Loucy (cell line): Measurements from ENCODE around the gene NAA25.

Experiments
- H2AFZ ChIP-seq: fragments of 200-600 bp; sonication (generic); 2 replicates; pipeline ENCODE4 v1.6.0; 2016; ENCODE audit warnings: antibody characterized with exemption, mild to moderate bottlenecking, low read length, moderate library complexity
- H3F3A ChIP-seq: fragments of 200-600 bp; 2 replicates; pipeline ENCODE4 v1.6.0; 2016; ENCODE audit warnings: antibody characterized with exemption, low read depth, mild to moderate bottlenecking
- H3K27me3 ChIP-seq: fragments of 200-600 bp; sonication (generic); 2 replicates; pipeline ENCODE4 v1.6.1; 2014; ENCODE audit warnings: low read length, mild to moderate bottlenecking; ENCODE audit not compliant: insufficient read depth, poor library complexity, severe bottlenecking
- H3K36me3 ChIP-seq: fragments of 200-600 bp; sonication (generic); 2 replicates; pipeline ENCODE4 v1.6.1; 2016; ENCODE audit warnings: low read length; ENCODE audit not compliant: insufficient read depth
- H3K4me1 ChIP-seq: fragments of 200-600 bp; sonication (generic); 2 replicates; pipeline ENCODE4 v1.5.1; 2014; ENCODE audit warnings: low read length, mild to moderate bottlenecking; ENCODE audit not compliant: insufficient read depth, poor library complexity, severe bottlenecking
- H3K4me2 ChIP-seq: fragments of 200-600 bp; sonication (generic); 2 replicates; pipeline ENCODE4 v1.6.0; 2014; ENCODE audit warnings: antibody characterized with exemption, low read length, low read depth, mild to moderate bottlenecking; ENCODE audit not compliant: poor library complexity, severe bottlenecking
- H3K4me3 ChIP-seq: fragments of 200-600 bp; sonication (generic); 2 replicates; pipeline ENCODE4 v1.5.1; 2014; ENCODE audit warnings: low read length, mild to moderate bottlenecking, mixed read lengths; ENCODE audit not compliant: poor library complexity, severe bottlenecking
- H3K79me2 ChIP-seq: fragments of 200-600 bp; sonication (generic); 2 replicates; pipeline ENCODE4 v1.6.1; 2014; ENCODE audit warnings: low read length; ENCODE audit not compliant: insufficient read depth
- H3K9ac ChIP-seq: fragments of 200-600 bp; sonication (generic); 2 replicates; pipeline ENCODE4 v1.6.0; 2014; ENCODE audit warnings: mild to moderate bottlenecking, low read depth, low read length, moderate library complexity; ENCODE audit not compliant: poor library complexity, severe bottlenecking
- H3K9me2 ChIP-seq: fragments of 200-600 bp; sonication (generic); replicated peaks from 2 replicates; pipeline ENCODE4 v1.6.1; 2016; ENCODE audit warnings: low read depth, low read length, mixed read lengths
- H3K9me3 ChIP-seq: fragments of 200-600 bp; sonication (generic); 2 replicates; pipeline ENCODE4 v1.6.1; 2014; ENCODE audit warnings: mild to moderate bottlenecking, antibody characterized with exemption, low read length, low read depth; ENCODE audit not compliant: insufficient read depth
- H4K20me1 ChIP-seq: fragments of 200-600 bp; sonication (generic); 2 replicates; pipeline ENCODE4 v1.6.0; 2014; ENCODE audit warnings: antibody characterized with exemption, low read length, mild to moderate bottlenecking; ENCODE audit not compliant: insufficient read depth, poor library complexity, severe bottlenecking
- CTCF ChIP-seq: fragments of 200-600 bp; sonication (generic); conservative IDR thresholded peaks from 2 replicates; pipeline ENCODE4 v1.5.1; 2014; ENCODE audit warnings: mild to moderate bottlenecking, antibody characterized with exemption, low read length
- EZH2phosphoT487 ChIP-seq: fragments of 200-600 bp; IDR thresholded peaks from 2 replicates; pipeline ENCODE4 v1.6.1; 2018; ENCODE audit warnings: antibody characterized with exemption, mild to moderate bottlenecking, moderate library complexity, borderline replicate concordance

NAA25 gene

GRCh38 chr12:112020947-112021457 is 87.6 kb downstream of the NAA25 start:
- no peak overlapping the region for H2AFZ ChIP-seq
- H3K4me3 ChIP-seq: no peak overlapping the region
- H3F3A ChIP-seq: no peaks in the 10 kb centered on the region
- no peaks in the 10 kb centered on the region for H3K27me3 ChIP-seq
- H3K4me2 ChIP-seq: no peak overlapping the region
- H3K4me1 ChIP-seq: peaks cover 6% of the 10 kb centered on the region
- H3K36me3 ChIP-seq: peaks cover 51% of the 10 kb centered on the region
- TF ChIP-seq EZH2phosphoT487: no peak
- no peak for TF ChIP-seq CTCF
- H3K79me2 ChIP-seq: peaks cover 50% of the 10 kb centered on the region
- no peaks in the 10 kb centered on the region for H3K9me2 ChIP-seq
- H3K9me3 ChIP-seq: no peaks in the 10 kb centered on the region
- peaks cover 24% of the 10 kb centered on the region for H4K20me1 ChIP-seq
- no peak overlapping the region for H3K9ac ChIP-seq

DNA sequence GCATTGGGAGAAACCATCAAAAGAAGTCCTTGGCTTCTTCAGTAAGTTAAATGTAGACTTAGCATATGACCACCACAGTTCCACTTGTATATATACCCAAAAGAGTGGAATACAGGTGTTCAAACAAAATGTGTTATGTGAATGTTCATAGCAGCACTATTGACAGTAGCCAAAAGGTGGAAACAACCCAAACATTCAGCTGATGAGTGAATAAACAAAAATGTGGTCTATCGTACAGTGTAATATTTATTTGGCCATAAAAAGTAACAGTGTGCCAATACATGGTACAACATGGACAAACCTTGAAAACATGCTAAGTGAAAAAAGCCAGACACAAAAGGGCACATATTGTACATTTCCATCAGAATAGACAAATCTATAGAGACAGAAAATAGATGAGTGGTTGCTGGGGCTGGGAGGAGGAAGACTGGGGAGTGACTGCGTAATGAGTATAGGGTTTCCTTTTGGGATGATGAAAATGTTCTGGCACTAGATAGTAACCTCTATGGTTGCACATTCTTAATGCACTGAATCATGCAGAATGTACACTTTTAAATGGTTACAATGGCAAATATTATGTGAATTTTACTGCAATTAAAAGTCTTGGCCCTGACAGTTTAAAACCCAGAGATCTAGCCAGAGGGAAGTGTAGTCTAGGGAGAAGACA is 89.9 kb downstream of the NAA25 start:
- H3K4me2 ChIP-seq: peak overlapping the region; percentile 43

DNA sequence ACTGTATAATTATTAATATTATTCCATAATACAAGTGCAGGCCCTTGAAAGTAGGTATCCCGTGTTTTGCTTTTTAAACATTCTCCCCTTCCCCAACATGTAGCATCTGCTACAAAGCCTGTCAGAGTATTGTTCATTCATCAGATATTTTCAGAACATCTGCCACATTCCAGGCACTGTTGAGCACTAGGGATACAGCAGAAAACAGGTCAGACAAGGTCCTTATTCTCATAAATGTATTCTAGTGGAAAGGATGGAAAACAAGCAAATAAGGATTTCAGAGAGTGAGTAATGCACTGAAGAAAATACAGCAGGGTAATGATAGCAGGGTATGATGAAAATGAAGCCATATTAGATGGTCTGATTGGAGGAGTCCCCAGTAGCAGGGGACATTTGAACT is 91.5 kb downstream of the NAA25 start:
- H3K79me2 ChIP-seq: peaks cover 84% of the 10 kb centered on the region
- no peak overlapping the region for H3K9ac ChIP-seq
- peaks cover 16% of the 10 kb centered on the region for H3K4me1 ChIP-seq
- peak overlapping the region; percentile 7 for H3K4me2 ChIP-seq
- H3K9me3 ChIP-seq: no peaks in the 10 kb centered on the region
- H3F3A ChIP-seq: no peaks in the 10 kb centered on the region
- H4K20me1 ChIP-seq: peaks cover 41% of the 10 kb centered on the region
- TF ChIP-seq EZH2phosphoT487: no peak
- no peak for TF ChIP-seq CTCF
- no peak overlapping the region for H2AFZ ChIP-seq
- no peaks in the 10 kb centered on the region for H3K27me3 ChIP-seq
- peaks cover 25% of the 10 kb centered on the region; the same call in 1 of the 2 replicates for H3K36me3 ChIP-seq
- no peak overlapping the region for H3K4me3 ChIP-seq
- H3K9me2 ChIP-seq: no peaks in the 10 kb centered on the region

More for the DNA sequence above, 89.9 kb downstream of the NAA25 start:
- H3K4me3 ChIP-seq: no peak overlapping the region
- H3K4me1 ChIP-seq: peaks cover 16% of the 10 kb centered on the region
- peaks cover 41% of the 10 kb centered on the region for H4K20me1 ChIP-seq
- H3F3A ChIP-seq: no peaks in the 10 kb centered on the region
- H3K36me3 ChIP-seq: peaks cover 41% of the 10 kb centered on the region
- H3K9me2 ChIP-seq: no peaks in the 10 kb centered on the region
- TF ChIP-seq CTCF: no peak
- TF ChIP-seq EZH2phosphoT487: no peak
- H3K9me3 ChIP-seq: no peaks in the 10 kb centered on the region
- H3K9ac ChIP-seq: no peak overlapping the region
- H3K27me3 ChIP-seq: no peaks in the 10 kb centered on the region
- peaks cover 73% of the 10 kb centered on the region for H3K79me2 ChIP-seq
- H2AFZ ChIP-seq: no peak overlapping the region
